B cell (primary cell): ENCODE measurements around the gene SUPT7L.

ENCODE experiments used
- EZH2 ChIP-seq: IDR thresholded peaks from 2 replicates; pipeline ENCODE4 v1.6.1; 2012; ENCODE audit warnings: borderline replicate concordance, low read depth, mild to moderate bottlenecking, moderate library complexity, low read length; ENCODE audit not compliant: insufficient read depth, poor library complexity, severe bottlenecking
- TF ChIP-seq, protein P1 (sequence below): fragments of 200-600 bp; IDR thresholded peaks from one replicate; pipeline ENCODE4 v1.8.0; 2022; ENCODE audit warnings: antibody characterized with exemption, mild to moderate bottlenecking

DNA sequence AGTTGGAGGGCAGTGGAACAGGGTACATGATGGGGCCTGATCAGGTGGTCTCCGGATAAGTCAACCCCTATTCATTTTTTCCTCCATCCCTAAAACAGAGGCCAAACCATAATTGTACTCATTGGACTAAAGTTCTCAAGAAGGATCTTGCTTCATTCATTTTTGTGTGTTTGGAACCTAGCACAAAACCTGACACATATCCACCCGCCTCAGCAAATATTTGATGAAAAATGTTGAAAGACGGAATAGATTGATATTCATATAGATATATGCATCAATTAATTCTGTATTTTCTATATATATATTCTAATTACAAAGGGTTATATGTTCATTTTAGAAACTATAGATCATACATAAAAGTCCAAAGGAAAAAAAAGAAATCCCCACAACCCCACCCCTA lies 22.2 kb upstream of the SUPT7L start:
- TF ChIP-seq, protein P1, sequence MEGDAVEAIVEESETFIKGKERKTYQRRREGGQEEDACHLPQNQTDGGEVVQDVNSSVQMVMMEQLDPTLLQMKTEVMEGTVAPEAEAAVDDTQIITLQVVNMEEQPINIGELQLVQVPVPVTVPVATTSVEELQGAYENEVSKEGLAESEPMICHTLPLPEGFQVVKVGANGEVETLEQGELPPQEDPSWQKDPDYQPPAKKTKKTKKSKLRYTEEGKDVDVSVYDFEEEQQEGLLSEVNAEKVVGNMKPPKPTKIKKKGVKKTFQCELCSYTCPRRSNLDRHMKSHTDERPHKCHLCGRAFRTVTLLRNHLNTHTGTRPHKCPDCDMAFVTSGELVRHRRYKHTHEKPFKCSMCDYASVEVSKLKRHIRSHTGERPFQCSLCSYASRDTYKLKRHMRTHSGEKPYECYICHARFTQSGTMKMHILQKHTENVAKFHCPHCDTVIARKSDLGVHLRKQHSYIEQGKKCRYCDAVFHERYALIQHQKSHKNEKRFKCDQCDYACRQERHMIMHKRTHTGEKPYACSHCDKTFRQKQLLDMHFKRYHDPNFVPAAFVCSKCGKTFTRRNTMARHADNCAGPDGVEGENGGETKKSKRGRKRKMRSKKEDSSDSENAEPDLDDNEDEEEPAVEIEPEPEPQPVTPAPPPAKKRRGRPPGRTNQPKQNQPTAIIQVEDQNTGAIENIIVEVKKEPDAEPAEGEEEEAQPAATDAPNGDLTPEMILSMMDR, result no peak
- TF ChIP-seq EZH2, result no peak
